GM18520 (cell line): Measurements from ENCODE around the gene GPHB5.
"Not testable (repeated sequence)": the region's sequence is repeated elsewhere in the genome, so short reads cannot be mapped to it uniquely, and the experiment has no call there.

Experiments
- ATAC-seq: cut with Tn5 transposase; IDR thresholded peaks from one replicate; pipeline ENCODE4 v1.9.1; 2021; ENCODE audit not compliant: unreplicated experiment

The GPHB5 gene

DNA sequence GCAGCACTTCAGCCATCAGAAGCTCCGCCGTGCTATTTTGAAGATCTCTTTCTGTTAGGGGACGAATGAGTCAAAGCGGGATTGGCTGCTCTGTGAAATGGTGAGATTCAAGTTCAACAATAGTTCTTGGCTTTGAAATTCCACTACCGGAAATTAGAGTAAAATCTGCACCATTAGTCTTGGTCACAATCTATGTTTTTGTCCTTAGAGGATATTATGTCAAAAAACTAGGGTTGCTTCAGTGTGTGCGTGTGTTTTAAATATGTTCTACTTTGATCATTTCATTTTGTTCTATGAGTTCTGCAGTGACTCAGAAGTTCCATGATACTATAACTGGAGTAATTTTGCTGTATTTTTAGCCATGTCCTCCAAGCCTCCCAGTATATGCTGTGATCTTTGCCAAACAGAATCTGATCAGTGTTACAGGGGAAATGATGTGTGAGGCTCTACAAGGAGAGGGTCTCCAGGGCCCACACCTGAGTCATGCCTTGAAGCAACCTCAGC is 22.6 kb downstream of the GPHB5 start:
- peak; percentile 53 for ATAC-seq

DNA sequence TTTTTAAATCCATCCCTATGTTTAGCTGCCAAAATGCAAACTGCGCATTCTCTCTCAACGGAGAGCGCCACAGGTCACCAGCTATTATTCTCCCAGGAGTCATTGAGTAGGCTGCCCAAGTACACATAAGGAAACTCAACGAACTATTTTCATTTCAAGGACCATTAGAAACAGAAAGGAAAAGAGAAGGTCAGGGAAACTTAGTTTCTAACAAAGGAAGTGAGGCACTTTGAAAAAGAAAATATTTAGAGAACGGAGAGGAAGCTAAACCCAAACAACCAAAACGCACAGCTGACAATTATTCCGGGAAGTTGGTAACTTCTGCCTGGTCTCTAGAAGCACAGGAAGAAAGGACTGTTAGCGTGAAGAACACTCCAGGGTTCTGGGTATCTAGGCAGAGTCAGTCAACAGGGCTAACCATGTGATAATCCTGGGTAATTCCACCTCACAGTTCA is 23.5 kb downstream of the GPHB5 start:
- peak; percentile 57 for ATAC-seq

DNA sequence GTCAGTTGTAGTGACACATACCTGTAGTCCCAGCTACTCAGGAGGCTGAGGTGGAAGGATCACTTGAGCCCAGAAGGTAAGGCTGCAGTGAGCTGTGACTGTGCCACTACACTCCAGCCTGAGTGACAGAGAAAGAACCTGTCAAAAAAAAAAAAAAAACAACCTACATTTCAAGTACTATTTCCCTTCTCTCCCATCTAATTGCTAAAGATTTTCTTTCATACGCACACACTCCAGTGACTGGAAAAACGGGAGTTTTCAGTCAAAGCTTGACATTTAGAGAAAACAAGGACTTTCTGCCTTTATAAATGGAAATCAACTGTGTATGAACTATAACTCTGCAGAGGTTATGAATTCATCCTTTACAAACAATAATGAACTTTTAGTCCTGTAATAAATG is 25.9 kb downstream of the GPHB5 start:
- no peak for ATAC-seq

DNA sequence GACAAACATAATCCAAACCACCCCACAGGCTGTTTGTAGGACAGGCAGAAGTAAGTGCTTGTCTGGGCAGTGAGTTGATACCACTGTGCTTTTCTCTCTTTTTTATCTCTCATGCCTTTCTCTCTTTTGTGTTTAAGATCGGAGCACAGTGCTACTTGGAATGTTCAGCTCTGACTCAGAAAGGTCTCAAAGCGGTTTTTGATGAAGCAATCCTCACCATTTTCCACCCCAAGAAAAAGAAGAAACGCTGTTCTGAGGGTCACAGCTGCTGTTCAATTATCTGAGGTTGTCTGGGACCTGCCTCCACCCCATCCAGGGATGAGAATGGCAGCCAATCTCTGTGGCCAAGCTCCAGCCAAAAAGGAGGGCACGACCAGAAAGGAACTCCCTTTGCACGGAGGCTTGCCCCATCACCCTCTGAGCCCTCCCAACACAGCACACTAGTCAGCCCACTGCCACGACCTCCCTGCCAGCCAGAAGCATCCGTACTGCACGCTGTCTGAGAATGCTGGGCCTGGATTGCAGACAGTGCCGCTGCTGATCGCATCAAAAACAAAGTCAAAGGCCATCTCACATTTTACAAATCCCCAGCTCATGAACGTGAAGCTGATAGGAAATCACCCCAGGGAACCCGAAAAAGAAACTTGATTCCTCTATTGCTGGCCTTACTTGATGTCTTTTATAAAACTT is 27.8 kb downstream of the GPHB5 start:
- ATAC-seq, result no peak

DNA sequence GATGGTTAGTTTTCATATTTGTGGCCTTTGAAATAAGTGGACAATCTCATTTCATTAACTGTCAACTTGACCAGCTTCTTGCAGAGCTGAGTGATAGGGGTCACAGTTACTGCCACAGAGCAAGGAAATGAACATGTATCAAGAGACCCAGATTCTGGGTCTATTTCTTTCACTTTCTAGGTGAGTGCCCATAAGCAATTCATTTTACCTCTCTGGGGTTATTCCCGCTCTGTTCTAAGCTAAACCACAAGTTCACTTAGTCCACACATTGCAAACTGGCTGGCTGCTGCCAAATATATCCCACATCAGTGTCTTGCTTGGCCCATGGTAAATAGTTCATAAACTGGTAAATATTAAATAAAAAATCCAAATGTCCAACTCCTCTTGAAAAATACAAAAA is 29.9 kb downstream of the GPHB5 start:
- ATAC-seq, result peak; percentile 88

DNA sequence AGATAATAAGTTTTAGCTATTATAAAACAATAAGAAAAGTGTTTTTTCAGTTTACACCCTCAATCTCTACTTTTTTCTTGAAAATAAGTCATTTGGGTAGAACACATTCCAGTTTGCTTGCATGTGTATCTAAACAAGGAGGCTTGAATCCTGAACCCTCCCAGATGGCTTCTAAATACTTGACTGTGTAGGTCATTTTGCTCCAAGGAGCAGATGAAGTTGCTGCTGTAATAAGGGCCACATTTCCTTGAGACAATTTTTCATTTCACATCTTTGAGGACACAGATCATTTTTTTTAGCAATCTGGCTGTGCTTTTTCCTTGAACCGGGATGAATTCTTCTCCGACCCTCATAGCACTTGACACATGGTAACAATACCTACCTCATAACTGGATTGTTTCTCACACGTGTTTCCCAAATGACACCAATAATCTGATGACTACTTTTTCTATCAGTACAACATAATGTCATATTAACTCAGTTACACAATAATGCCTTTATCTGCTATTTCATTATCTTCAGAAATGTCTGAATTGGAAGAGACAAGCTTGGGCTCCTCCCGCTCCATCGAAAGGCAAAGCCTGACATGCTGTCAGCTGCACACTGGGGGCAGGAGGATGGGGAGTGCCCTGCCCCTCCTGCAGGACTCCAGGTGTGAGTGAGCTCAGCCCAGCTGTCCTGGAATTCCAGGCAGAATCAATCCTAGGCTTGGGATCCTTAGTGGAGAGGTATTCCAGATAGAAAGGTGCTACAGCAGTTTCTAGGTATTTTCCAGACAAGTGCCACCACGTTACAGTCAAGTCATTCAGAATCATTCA is 30.9 kb downstream of the GPHB5 start:
- no peak for ATAC-seq

DNA sequence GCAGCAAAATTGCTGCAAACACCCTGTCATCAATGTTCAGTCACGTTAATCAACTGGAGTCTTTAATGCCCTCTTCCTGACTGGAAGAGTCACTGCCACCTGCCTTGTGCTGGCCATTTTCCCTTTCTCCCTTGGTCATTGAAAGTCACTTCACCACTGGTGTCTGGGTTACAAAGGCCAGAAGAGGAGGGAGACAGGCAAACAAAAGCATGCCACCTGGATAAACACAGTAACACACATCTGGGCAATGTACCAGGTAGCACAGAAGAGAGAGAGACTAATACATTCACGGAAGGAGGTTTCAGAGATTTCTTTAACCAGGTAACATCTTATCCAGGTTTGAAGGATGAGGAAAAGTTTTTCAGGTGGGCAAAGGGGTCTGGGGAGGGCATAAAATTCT is 32.7 kb downstream of the GPHB5 start:
- ATAC-seq, result no peak

DNA sequence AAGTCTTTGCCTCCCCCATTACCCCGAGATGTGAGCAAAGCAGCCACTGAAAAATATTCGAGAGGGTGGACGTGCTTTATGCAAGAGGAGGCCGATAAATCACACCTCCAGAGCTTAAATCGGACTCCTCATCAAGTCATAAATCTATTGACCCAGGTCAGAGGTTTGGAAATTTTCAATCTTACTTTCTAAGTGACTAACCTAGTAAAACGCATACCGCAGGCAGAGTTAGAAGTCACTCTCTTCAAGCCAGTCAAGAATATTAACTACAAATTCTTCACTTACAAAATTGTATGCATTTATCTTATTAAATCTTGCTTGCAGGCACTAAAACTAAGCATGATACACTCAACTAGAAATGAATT is 34.9 kb downstream of the GPHB5 start:
- ATAC-seq, result peak; percentile 39

DNA sequence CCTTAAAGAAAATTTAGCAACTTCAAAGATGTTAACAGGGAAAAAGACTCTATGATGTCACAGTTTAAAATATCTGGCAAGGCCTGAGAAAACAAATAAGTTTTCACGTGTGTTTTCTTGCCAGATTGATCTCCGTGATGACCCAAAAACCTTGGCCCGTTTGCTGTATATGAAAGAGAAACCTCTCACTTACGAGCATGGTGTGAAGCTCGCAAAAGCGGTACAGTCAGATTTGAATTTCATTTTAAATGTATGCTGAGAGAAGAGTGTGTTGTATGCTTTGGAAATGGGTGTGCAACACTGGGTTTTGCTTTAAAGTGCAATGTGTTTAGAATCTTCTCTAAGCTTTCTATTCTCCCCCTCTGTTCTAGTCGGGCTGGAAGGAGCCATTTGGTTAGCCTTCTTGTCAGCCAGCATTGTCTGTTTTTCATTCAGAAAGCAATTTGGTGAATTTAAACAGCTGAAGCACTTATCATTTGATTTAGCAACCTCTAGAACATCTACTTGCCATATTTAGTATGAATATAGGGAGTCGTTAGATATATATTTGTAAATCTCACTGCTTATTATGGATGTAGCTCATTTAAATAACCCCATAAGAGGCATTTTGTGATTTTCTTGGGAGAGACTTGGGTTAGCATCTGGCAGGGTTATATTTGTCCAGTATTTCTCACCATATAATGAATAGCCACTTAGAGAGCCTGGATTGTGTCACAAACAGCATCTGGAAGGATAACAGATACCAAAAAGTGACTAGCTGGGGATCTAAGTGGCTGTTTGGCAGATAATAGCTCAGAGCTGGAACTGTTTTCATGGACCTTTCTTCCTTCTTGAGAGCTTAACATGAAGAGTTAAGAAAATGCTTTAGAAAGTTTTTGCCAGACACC is 35.5 kb downstream of the GPHB5 start:
- peak; percentile 88 for ATAC-seq

DNA sequence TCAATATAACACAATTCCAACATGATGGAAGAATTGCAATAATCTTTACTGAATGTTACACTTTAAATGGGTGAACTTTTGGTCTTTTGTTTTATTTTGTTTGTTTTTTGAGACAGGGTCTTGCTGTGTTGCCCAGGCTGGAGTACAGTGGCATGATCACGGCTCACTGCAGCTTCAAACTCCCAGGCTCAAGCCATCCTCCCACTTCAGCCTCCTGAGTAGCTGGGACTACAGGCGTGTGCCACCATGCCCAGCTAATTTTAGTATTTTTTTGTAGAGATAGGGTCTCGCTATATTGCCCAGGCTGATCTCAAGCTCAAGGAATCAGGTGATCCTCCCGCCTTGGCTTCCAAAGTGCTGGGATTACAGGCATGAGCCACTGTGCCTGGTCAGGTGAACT is 38.8 kb downstream of the GPHB5 start:
- ATAC-seq, result not testable (repeated sequence)

DNA sequence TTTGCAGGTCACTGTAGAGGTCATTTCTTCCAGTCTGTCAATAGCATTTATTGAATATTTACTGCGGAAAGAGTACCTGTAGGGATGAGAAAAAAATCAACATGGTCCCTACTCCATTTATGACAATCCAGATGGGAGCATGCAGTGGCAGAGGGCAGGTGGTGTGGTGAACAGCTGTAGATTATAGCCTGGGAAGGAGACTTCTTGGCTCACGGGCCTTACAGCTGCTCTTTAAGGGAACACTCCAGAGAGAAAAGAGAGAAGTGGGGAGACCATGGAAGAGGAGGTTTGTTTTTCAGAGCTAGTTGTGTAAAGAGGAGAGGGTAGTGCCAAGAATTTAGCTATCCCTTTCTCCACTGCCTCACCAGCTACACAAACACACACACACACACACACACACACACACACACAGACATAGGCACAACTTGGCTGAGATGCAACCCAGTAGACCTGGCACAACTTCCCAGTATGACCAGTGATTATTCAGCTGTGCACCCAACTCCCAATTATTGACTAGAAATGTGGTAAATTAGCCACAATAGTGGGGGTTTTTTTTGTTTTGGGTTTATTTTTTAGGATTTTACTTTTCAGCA is 41.0 kb downstream of the GPHB5 start:
- no peak for ATAC-seq

DNA sequence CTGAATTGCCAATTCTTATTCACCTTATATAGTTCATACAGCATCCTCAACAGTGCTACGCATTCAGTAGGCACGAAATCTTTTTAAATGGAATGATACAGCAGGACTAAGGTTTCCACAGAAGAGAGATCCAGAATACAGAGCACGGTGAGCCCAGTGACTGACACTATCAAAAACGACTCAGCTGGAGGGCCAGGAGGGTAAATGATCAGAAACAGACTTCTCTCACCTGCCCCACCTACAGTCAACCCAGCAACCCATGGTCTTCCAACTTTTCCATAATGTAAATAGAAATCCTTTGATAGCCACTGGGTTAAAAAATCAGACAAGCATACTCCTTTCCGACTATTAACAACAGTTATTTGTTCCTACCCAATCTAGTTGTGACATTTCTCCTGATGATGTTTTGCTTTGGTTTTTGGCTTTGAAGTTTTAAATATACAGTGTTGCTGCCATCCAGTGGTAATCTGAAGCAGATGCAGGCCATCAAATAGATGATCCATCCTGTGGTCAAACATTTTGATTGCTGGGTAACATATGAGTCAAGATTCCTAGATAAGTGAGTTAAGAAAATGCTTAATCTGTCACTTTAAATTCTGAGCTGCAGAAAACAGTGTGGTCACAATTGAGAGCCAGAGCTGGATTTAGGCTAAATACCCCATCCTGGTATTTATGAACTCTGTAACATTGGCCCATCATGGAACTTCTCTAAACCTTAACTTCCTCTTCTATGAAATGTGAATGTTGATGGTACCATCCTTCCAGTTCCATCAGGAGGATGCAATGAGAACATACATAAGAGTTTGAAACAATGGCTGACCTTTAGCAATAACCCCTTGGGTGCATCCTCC is 42.0 kb downstream of the GPHB5 start:
- peak; percentile 76 for ATAC-seq

DNA sequence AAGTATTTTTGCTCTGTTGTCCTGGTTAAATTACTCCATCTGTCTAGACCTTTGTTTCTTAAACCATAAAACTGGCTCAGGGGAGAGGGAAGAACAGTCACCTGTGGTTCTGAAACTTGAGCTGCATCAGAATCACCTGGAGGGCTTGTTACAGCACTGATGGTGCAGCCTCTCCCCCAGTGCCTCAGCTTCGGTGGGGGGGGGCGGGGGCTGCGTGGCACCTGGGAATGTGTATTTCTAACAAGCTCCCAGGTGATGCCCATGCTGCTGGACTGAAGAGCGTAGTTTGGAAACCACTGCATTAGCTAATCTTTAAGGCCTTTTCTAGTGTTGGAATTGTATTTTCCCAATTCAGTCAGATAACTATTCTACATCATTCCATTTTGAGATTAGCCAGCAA is 42.7 kb downstream of the GPHB5 start:
- ATAC-seq, result no peak

DNA sequence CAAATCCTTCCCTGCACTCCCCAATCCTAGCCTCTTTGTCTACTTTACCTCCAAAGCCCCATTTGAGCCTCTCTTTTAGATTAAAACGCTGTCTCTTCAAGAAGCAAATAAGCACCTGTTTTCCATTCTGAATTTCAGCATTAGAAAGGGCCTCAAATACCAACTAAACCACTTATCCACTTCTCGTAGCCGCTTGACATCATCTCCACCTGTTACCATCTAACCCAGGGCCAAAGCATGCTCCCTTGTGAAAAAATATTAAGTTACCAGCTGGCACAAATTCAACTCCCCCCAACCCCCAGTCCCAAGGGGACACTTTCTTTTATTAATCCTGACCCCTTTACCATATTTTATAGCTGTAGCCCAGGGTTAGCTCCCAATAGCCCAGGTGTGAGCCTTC is 43.1 kb downstream of the GPHB5 start:
- ATAC-seq, result no peak

DNA sequence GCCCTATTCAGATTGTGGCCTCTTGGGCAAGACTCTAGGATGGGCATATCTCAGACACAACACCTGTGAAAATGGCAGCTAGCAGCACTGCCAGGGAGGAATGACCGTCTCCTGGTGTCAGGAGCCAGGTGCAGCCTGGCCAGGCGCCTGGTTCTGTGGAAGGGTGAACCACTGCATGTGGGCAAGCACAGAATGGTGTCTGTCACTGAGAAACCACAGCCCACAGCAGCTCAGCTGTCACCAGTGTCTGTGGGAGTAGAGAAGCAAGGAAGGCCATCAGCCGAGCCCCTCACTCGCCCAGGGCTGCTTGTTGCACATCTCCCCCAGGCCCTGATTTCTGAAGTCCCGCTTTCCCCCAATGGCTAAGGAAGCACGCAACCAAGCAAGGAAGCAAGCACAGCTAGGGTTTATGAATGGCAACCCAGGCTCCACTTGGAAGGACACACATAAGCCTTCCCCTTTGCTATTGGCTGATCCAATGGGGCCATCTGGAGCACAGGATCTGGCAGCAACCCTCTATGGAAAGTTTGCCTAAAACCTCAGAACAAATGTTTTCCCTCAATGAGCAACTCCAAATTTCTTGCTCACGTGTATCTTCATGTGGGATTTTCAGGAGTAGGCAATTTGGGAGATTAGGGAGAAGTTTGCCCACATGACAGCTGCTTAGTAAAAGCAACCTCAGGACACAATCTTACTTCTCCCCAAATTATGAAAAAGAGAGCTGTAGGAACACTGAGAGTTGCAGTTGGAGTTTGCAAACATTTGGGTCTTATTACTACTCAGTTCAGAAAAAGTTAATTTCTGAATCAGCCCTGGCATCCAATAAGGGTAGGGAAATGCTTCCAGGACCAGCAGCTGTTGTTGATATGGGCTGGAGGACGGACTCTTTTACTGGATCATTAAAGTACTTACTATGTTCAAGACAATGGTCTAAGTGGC is 44.7 kb downstream of the GPHB5 start:
- ATAC-seq, result no peak

DNA sequence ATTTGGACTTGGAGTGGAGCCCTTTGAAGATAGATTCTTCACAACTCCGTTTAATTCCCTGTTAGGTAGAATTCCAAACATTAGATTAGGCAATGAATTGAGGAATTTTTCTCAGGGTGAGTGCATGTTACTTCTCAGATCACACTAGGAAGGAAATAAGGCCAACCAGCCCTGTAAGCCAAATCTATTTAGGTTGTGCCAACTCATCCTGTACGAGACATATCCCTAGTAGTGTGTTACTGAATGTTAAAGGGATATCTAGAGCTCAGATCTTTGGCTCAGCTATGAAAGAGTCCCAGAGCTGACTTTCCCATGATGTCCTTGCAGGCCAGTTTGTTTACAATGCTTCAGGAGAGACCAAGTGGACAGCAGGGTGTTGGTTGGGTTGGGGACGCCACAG is 45.6 kb downstream of the GPHB5 start:
- no peak for ATAC-seq

DNA sequence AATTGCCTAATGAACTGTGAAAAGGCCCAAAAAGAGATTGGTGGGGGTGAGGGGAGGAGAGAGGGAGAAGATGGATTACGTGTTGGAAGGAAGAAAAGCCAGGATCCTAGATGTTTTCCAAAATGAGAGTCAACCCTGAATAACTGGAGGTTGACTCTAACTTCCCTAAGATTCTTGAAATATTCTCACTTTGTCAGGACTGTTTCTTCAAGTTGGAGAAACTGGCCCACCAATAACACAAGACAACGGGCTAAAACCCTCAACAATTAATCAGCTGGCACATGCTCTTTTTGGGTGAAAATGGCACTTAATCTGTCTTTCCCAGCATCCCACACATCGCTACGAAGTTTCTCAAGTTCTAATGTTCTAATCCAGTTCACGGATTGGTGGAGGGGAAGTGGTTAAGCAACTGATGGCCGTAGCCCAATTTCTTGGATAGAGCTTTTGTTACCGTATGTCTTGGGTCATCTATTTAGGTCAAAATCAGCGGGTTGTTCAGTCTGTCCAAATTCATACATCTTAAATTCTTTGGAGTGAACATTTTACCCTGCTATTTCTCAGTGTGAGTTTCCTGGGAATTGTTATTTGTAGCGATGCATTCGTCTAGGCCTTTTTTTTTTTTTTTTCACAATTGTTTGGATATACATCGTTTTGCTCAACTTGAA is 49.0 kb downstream of the GPHB5 start:
- ATAC-seq, result no peak

DNA sequence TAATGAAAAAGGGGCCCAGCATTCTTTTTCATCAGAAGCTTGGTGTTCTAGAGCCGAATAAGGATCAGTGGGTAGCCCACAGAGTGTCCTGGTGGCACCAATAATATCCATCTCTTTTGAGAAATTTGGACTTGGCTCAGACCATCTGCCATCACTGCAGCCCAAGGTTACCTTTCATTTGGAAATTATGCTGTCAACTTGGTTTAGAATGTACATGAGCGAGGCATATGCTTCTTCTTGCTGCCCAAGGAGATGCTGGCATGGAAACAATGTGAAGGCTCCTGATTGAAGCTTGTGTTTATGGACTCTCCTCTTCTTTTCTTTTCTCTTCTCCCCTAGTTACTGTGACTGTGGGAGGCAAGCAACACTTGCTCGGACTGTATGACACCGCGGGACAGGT is 50.0 kb downstream of the GPHB5 start:
- no peak for ATAC-seq
